CD4-positive, alpha-beta T cell (primary cell): Measurements from ENCODE around the gene FBXL22. TPM values are rescaled to one million over a fixed set of nuclear protein-coding genes. Genes with fewer than 3 reads are reported as not detected.

ENCODE experiments used
- ATAC-seq: fragments of 200-7000 bp; cut with Tn5 transposase; one replicate; pipeline ENCODE4 v1.10.0; 2022; ENCODE audit warnings: mild to moderate bottlenecking; ENCODE audit not compliant: poor library complexity
- CTCF ChIA-PET: fragments of 350-600 bp; sonication (Branson Sonifier 250); formaldehyde crosslinking; loops from one replicate; lab custom pipeline; 2021; ENCODE audit warnings: antibody characterized with exemption, inconsistent platforms; lab: Charles Lee
- POLR2A ChIA-PET: fragments of 350-600 bp; sonication (Branson Sonifier 250); formaldehyde crosslinking; loops from one replicate; lab custom pipeline; 2021; ENCODE audit warnings: antibody characterized with exemption, inconsistent platforms; lab: Charles Lee
- DNase-seq, 14 experiments: peaks; one replicate each; pipeline ENCODE4 v3.0.0-alpha.2; 2013 to 2020; ENCODE audit warnings: mixed read lengths in 2 of 14
- H3K27ac ChIP-seq, 2 donors: one replicate each; pipeline versions ENCODE4 v1.5.1 to v1.7.0; 2013; ENCODE audit warnings: low read length in 2 of 2, low read depth in 1 of 2, mild to moderate bottlenecking in 1 of 2
- H3K27me3 ChIP-seq, 2 experiments: 1 replicate in 1 of 2; 2 replicates in 1 of 2; pipeline versions ENCODE4 v1.6.1 to v1.7.0; 2013; ENCODE audit warnings: low read length in 2 of 2, control low read depth in 1 of 2, mild to moderate bottlenecking in 1 of 2, moderate library complexity in 1 of 2; ENCODE audit not compliant: insufficient read depth in 2 of 2, control insufficient read depth in 1 of 2
- H3K36me3 ChIP-seq: one replicate; pipeline ENCODE4 v1.6.1; 2013; ENCODE audit warnings: low read length, control low read depth; ENCODE audit not compliant: insufficient read depth
- H3K4me1 ChIP-seq: one replicate; pipeline ENCODE4 v1.6.1; 2013; ENCODE audit warnings: low read length, control low read depth; ENCODE audit not compliant: insufficient read depth
- H3K4me3 ChIP-seq: one replicate; pipeline ENCODE4 v1.5.1; 2013; ENCODE audit warnings: mild to moderate bottlenecking, low read length, moderate library complexity
- H3K9me3 ChIP-seq, 2 experiments: 1 replicate in 1 of 2; 2 replicates in 1 of 2; pipeline versions ENCODE4 v1.6.1 to v1.7.0; 2013; ENCODE audit warnings: low read length in 2 of 2, mild to moderate bottlenecking in 2 of 2, control low read depth in 1 of 2, moderate library complexity in 1 of 2; ENCODE audit not compliant: control insufficient read depth in 1 of 2, insufficient read depth in 1 of 2
- H3K27ac Mint-ChIP-seq: one replicate; pipeline ENCODE4 v1.8.0; 2020; ENCODE audit warnings: mixed read lengths
- H3K27me3 Mint-ChIP-seq: one replicate; pipeline ENCODE4 v1.8.0; 2021; ENCODE audit warnings: mixed read lengths
- H3K36me3 Mint-ChIP-seq: one replicate; pipeline ENCODE4 v1.8.0; 2021; ENCODE audit warnings: low read depth, mixed read lengths
- H3K4me1 Mint-ChIP-seq: one replicate; pipeline ENCODE4 v1.8.0; 2021; ENCODE audit warnings: low read depth, mixed read lengths
- H3K4me3 Mint-ChIP-seq: one replicate; pipeline ENCODE4 v1.8.0; 2020; ENCODE audit warnings: mild to moderate bottlenecking, mixed read lengths
- H3K9me3 Mint-ChIP-seq: one replicate; pipeline ENCODE4 v1.8.0; 2020; ENCODE audit warnings: mixed read lengths
- CTCF ChIP-seq: fragments of 200-600 bp; IDR thresholded peaks from one replicate; pipeline ENCODE4 v1.8.0; 2022; ENCODE audit warnings: antibody characterized with exemption, mild to moderate bottlenecking
- intact Hi-C, 2 experiments: fragments of 100-400 bp; cut with DNase I in 1 of 2; cut with micrococcal nuclease in 1 of 2; formaldehyde crosslinking; loops; one replicate each; pipeline versions ENCODE4 v1.15.1 to v1.9.0; 2023 to 2025; cut with DNase I, micrococcal nuclease
- total RNA-seq, 174 experiments: library from RNA in 2 of 174; stranded (reverse) in 2 of 174; gene quantifications; one replicate each; pipeline ENCODE4 v1.2.3 and lab custom pipeline; 2021 to 2026

FBXL22 gene
- total RNA-seq, 2 experiments from 2014 or later = 0.66 to 1.6 TPM

DNA sequence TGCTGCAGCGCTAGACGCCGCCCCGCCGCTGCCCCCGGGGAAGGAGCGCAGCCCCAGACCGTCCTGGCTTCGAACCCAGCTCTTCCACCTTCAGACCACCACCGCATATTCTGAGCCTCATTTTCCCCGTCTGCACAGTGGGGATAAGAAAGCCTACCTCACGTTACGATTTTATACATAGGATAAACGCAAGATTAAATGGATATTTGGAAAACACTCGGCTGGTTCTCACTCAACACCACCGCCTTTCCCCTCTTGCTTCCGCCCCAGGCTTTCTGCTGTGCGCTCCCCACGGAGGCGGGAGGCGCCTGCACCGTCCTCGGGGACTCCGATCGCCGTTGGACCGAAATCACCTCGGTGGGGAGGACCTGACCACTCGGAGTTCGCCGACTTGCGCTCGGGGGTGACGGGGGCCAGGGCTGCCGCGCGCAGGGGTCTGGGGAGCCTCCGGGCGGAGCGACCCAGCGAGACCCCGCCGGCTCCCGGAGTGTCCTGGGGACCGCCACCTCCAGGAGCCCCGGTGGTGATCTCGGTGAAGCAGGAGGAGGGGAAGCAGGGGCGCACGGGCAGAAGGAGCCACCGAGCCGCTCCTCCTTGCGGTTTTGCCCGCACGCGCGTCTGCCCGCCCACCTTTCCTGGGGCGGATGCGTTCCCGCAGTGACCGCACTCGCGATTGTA is 4.0 kb downstream of the FBXL22 start:
- Mint-ChIP-seq H3K27ac (peak overlapping the region; percentile 90), H3K9me3 (no peaks in the 10 kb centered on the region), H3K4me1 (peaks cover 73% of the 10 kb centered on the region), H3K36me3 (peaks cover 20% of the 10 kb centered on the region), H3K4me3 (peak overlapping the region; percentile 95), H3K27me3 (no peaks in the 10 kb centered on the region)
- POLR2A ChIA-PET = interaction anchor here (0.5 to 4.4 kb wide), 18 partner anchors 9 to 494 kb away, joined by 3 to 39 read pairs (median 4); partner anchors contain the start of genes CIAO2A, SNX1 and USP3
- H3K27ac ChIP-seq = peak overlapping the region; percentile 63 to 75
- peak overlapping the region; percentile 79 for H3K4me3 ChIP-seq
- DNase-seq = peak; percentile 22 to 81 (median 49)
- H3K4me1 ChIP-seq = peaks cover 55% of the 10 kb centered on the region
- H3K27me3 ChIP-seq = no peaks in the 10 kb centered on the region
- intact Hi-C loops = loop anchor here (2.0 to 10.0 kb wide), 4 partner anchors 134 to 494 kb away; partner anchors contain the start of genes CIAO2A (in 2 of the 2) and SNX1 (in 2 of the 2)
- TF ChIP-seq CTCF = no peak
- CTCF ChIA-PET = interaction anchor here (1.4 to 4.9 kb wide), 3 partner anchors 9 to 134 kb away, joined by 3 to 24 read pairs (median 17); no protein-coding TSS in a partner anchor
- peak; percentile 34 for ATAC-seq
- H3K36me3 ChIP-seq = no peaks in the 10 kb centered on the region
- H3K9me3 ChIP-seq = no peaks in the 10 kb centered on the region

- ATAC-seq (no peak), DNase-seq (peak in 4 of 14 experiments; percentile 23 to 55 (median 34))
- H3K27me3 ChIP-seq = no peaks in the 10 kb centered on the region
- Mint-ChIP-seq H3K27ac (peak overlapping the region; percentile 90), H3K4me3 (peak overlapping the region; percentile 95), H3K9me3 (no peaks in the 10 kb centered on the region), H3K27me3 (no peaks in the 10 kb centered on the region), H3K4me1 (peaks cover 72% of the 10 kb centered on the region), H3K36me3 (peaks cover 24% of the 10 kb centered on the region)
- no peaks in the 10 kb centered on the region for H3K9me3 ChIP-seq
- POLR2A ChIA-PET = interaction anchor here (0.9 to 4.4 kb wide), 7 partner anchors 8 to 492 kb away, joined by 3 to 39 read pairs (median 5); partner anchors contain the start of genes CIAO2A and USP3
- CTCF ChIA-PET = interaction anchor here (4.5 to 4.9 kb wide), 2 partner anchors 8 to 135 kb away, joined by 17 to 24 read pairs; no protein-coding TSS in a partner anchor
- peaks cover 59% of the 10 kb centered on the region for H3K4me1 ChIP-seq
- TF ChIP-seq CTCF = no peak
- no peaks in the 10 kb centered on the region for H3K36me3 ChIP-seq
- intact Hi-C loops = loop anchor here (2.0 to 10.0 kb wide), 4 partner anchors 135 to 493 kb away; partner anchors contain the start of genes CIAO2A (in 2 of the 2) and SNX1 (in 2 of the 2)
- H3K27ac ChIP-seq = peak overlapping the region; percentile 18 to 75
- H3K4me3 ChIP-seq = peak overlapping the region; percentile 79
Observed at GRCh38 chr15:63601704-63602185, 4.6 kb downstream of the FBXL22 start.

GRCh38 chr15:63602595-63602994 is 5.4 kb downstream of the FBXL22 start:
- DNase-seq (no peak), ATAC-seq (no peak)
- H3K36me3 ChIP-seq = peaks cover 2% of the 10 kb centered on the region
- H3K27me3 ChIP-seq = no peaks in the 10 kb centered on the region
- no peaks in the 10 kb centered on the region for H3K9me3 Mint-ChIP-seq
- no peak for TF ChIP-seq CTCF
- peaks cover 29% of the 10 kb centered on the region for H3K36me3 Mint-ChIP-seq
- H3K4me3 ChIP-seq = no peak overlapping the region
- peak overlapping the region; percentile 85 for H3K4me3 Mint-ChIP-seq
- ChIA-PET CTCF (interaction anchor here (4.5 to 4.9 kb wide), 2 partner anchors 8 to 136 kb away, joined by 17 to 24 read pairs; no protein-coding TSS in a partner anchor), POLR2A (interaction anchor here (0.9 to 4.4 kb wide), 6 partner anchors 7 to 491 kb away, joined by 3 to 39 read pairs (median 6); partner anchors contain the start of genes CIAO2A and USP3)
- H3K27me3 Mint-ChIP-seq = no peaks in the 10 kb centered on the region
- intact Hi-C loops = loop anchor here (5.0 to 10.0 kb wide), 3 partner anchors 315 to 492 kb away; partner anchors contain the start of genes CIAO2A (in 2 of the 2) and SNX1 (in 2 of the 2)
- peak overlapping the region; percentile 90 for H3K27ac Mint-ChIP-seq
- H3K4me1 Mint-ChIP-seq = peaks cover 71% of the 10 kb centered on the region
- no peak overlapping the region for H3K27ac ChIP-seq
- peaks cover 61% of the 10 kb centered on the region for H3K4me1 ChIP-seq
- no peaks in the 10 kb centered on the region for H3K9me3 ChIP-seq
